GM23248 (cell line): ENCODE data around the gene SETX. TPM values are rescaled to one million over a fixed set of nuclear protein-coding genes. Genes with fewer than 3 reads are reported as not detected.
A peak's percentile ranks its signal among the peaks of the same experiment; 100 is the strongest.

Experiments used
- DNase-seq: peaks from one replicate; pipeline ENCODE4 v3.0.0-alpha.2; 2015
- H2AFZ ChIP-seq: fragments of 200-600 bp; sonication (generic); 2 replicates; pipeline ENCODE4 v1.6.1; 2016; ENCODE audit warnings: antibody characterized with exemption
- H3F3A ChIP-seq: fragments of 200-600 bp; sonication (generic); 2 replicates; pipeline ENCODE4 v1.6.1; 2016; ENCODE audit warnings: mild to moderate bottlenecking, antibody characterized with exemption, mixed run types; ENCODE audit not compliant: insufficient read depth
- H3K27ac ChIP-seq: fragments of 200-600 bp; sonication (generic); 2 replicates; pipeline ENCODE4 v1.5.1; 2016; ENCODE audit warnings: mild to moderate bottlenecking
- H3K27me3 ChIP-seq: fragments of 200-600 bp; sonication (generic); replicated peaks from 2 replicates; pipeline ENCODE4 v1.6.1; 2016; ENCODE audit warnings: mild to moderate bottlenecking; ENCODE audit not compliant: insufficient read depth
- H3K36me3 ChIP-seq: fragments of 200-600 bp; sonication (generic); 2 replicates; pipeline ENCODE4 v1.6.1; 2016; ENCODE audit warnings: low read depth, mild to moderate bottlenecking
- H3K4me1 ChIP-seq: fragments of 200-600 bp; sonication (generic); 2 replicates; pipeline ENCODE4 v1.6.1; 2016; ENCODE audit warnings: mild to moderate bottlenecking; ENCODE audit not compliant: insufficient read depth
- H3K4me2 ChIP-seq: fragments of 200-600 bp; sonication (generic); one replicate; pipeline ENCODE4 v1.6.1; 2016; ENCODE audit warnings: mild to moderate bottlenecking; ENCODE audit not compliant: unreplicated experiment
- H3K4me3 ChIP-seq: fragments of 200-600 bp; sonication (generic); 2 replicates; pipeline ENCODE4 v1.5.1; 2016; ENCODE audit warnings: mild to moderate bottlenecking
- H3K79me2 ChIP-seq: fragments of 200-600 bp; sonication (generic); 2 replicates; pipeline ENCODE4 v1.6.1; 2016; ENCODE audit warnings: mild to moderate bottlenecking; ENCODE audit not compliant: insufficient read depth
- H3K9ac ChIP-seq: fragments of 200-600 bp; sonication (generic); 2 replicates; pipeline ENCODE4 v1.6.1; 2016; ENCODE audit warnings: mild to moderate bottlenecking
- H3K9me2 ChIP-seq: fragments of 200-600 bp; sonication (generic); 2 replicates; pipeline ENCODE4 v1.6.1; 2016; ENCODE audit warnings: mixed run types, mild to moderate bottlenecking, moderate library complexity; ENCODE audit not compliant: insufficient read depth
- H3K9me3 ChIP-seq: fragments of 200-600 bp; sonication (generic); one replicate; pipeline ENCODE4 v1.6.1; 2017; ENCODE audit warnings: low read depth
- H4K20me1 ChIP-seq: fragments of 200-600 bp; sonication (generic); 2 replicates; pipeline ENCODE4 v1.6.0; 2016; ENCODE audit not compliant: insufficient read depth
- EZH2 ChIP-seq: fragments of 200-600 bp; sonication (generic); IDR thresholded peaks from 2 replicates; pipeline ENCODE4 v1.6.1; 2018; ENCODE audit warnings: antibody characterized with exemption, mild to moderate bottlenecking; ENCODE audit not compliant: insufficient read depth, poor library complexity, severe bottlenecking
- EZH2phosphoT487 ChIP-seq: fragments of 200-600 bp; sonication (generic); IDR thresholded peaks from 2 replicates; pipeline ENCODE4 v1.6.1; 2018; ENCODE audit warnings: antibody characterized with exemption, moderate library complexity, mild to moderate bottlenecking, low read depth; ENCODE audit not compliant: insufficient read depth
- WGBS, 2 experiments: methylation state at CpG; one replicate each; pipeline ENCODE4 v1.1.6; 2015 to 2017; ENCODE audit warnings: low lambda C conversion rate in 2 of 2, low coverage in 1 of 2; ENCODE audit errors: missing lambda C conversion rate in 2 of 2; 5-methylcytosine and 5-hydroxymethylcytosine counted together
- in situ Hi-C: fragments of 300-500 bp; cut with MboI; formaldehyde crosslinking; loops from 2 replicates; pipeline ENCODE4 v1.15.0; 2020
- polyA plus RNA-seq: library from polyadenylated mRNA; unstranded; fragments of >200 nt; fragmentation: Nextera tagmentation; extraction: Ambion mirVana; gene quantifications from 2 replicates; pipeline ENCODE4 v1.2.1, GENCODE V29; 2016
- total RNA-seq: library from RNA; depleted of rRNA; stranded (reverse); fragments of >200 nt; shearing (Covaris generic); gene quantifications from 2 replicates; pipeline ENCODE4 v1.2.3, GENCODE V29; 2014

SETX gene
- total and polyA plus RNA-seq, 2 experiments from 2014 or later: 15.6 to 47.3 TPM

DNA sequence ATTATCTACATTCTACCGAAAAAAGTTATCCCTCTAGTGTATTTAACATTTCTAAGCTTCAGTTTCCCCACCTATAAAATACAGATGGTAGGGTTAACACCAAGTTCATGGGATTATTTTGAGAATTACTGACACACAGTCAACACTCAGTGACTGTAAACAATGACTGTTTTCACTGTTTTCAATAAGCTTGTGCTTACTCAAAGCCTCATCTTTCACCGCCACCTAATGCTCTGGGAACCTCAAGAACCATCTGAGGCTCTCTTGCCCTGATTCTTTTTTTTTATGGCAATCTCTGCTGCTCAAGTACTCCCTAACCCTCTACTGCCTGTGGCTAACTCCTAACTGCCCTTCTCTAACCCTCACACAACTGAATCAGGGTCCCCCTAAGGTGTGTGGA is 59.6 kb downstream of the SETX start:
- 96 to 97% methylated on average over 2 of the region's 2 CpGs for WGBS, 2 experiments
- H3K4me2 ChIP-seq: no peak overlapping the region
- H4K20me1 ChIP-seq: peaks cover 15% of the 10 kb centered on the region
- TF ChIP-seq EZH2 (no peak), EZH2phosphoT487 (no peak)
- H2AFZ ChIP-seq: no peak overlapping the region
- no peaks in the 10 kb centered on the region for H3K27me3 ChIP-seq
- H3F3A ChIP-seq: peaks cover under 1% of the 10 kb centered on the region; the same call in 1 of the 2 replicates
- H3K9ac ChIP-seq: no peak overlapping the region
- in situ Hi-C loops: no loop called here
- no peaks in the 10 kb centered on the region for H3K9me2 ChIP-seq
- H3K79me2 ChIP-seq: peaks cover 75% of the 10 kb centered on the region
- H3K36me3 ChIP-seq: peaks cover 65% of the 10 kb centered on the region
- no peak overlapping the region for H3K4me3 ChIP-seq
- H3K4me1 ChIP-seq: no peaks in the 10 kb centered on the region
- no peak overlapping the region for H3K27ac ChIP-seq
- no peaks in the 10 kb centered on the region for H3K9me3 ChIP-seq
- no peak for DNase-seq

DNA sequence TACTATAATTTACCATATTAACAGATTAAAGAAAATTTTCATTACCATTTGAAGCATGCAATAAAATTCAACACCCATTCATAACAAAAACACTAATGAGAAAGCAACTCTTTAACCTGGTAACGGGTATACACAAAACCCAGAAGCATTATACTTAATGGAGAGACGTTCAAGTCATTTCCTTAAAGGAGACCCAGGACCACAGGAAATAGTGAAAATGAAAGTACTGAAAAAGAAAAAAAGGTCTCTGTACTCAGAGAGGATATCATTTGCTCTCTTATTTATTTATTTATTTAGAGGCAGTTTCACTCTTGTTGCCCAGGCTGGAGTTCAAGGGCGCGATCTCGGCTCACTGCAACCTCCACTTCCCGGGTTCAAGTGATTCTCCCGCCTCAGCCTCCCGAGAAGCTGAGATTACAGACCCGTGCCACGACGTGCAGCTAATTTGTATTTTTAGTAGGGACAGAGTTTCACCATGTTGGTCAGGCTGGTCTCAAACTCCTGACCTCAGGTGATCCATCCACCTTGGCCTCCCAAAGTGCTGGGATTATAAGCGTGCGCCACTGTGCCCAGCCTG is 61.6 kb downstream of the SETX start:
- no peak overlapping the region for H3K4me3 ChIP-seq
- WGBS, 2 experiments: 91 to 93% methylated on average over 13 of the region's 13 CpGs
- no peaks in the 10 kb centered on the region for H3K27me3 ChIP-seq
- peaks cover 48% of the 10 kb centered on the region for H3K36me3 ChIP-seq
- H3K9me2 ChIP-seq: no peaks in the 10 kb centered on the region
- H3K4me1 ChIP-seq: peaks cover 13% of the 10 kb centered on the region
- no peak overlapping the region for H3K9ac ChIP-seq
- in situ Hi-C loops: no loop called here
- no peak for DNase-seq
- no peak for TF ChIP-seq EZH2
- TF ChIP-seq EZH2phosphoT487: no peak
- H3K27ac ChIP-seq: no peak overlapping the region
- peaks cover 62% of the 10 kb centered on the region for H3K79me2 ChIP-seq
- peaks cover under 1% of the 10 kb centered on the region; the same call in 1 of the 2 replicates for H4K20me1 ChIP-seq
- H2AFZ ChIP-seq: no peak overlapping the region
- H3F3A ChIP-seq: peaks cover 10% of the 10 kb centered on the region
- no peak overlapping the region for H3K4me2 ChIP-seq
- no peaks in the 10 kb centered on the region for H3K9me3 ChIP-seq

DNA sequence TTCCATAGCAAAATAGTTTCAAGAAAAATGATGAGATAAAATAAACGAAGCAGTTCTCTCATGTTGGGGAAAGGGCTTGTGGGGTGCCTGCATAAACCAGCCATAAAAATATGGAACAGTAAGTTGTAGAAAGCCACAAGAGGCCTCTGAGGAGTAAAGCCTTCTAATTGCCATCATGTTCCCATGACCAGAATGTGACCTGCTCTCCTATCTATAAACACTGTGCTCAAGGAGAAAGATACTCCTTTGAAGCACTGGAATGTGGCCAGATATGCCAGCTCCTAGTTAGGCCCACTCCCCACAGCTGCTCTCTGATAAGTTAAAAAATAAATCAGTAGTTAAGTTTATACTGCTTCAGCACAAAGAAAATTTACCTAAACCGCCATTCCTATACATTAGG is 65.8 kb downstream of the SETX start:
- Histone ChIP-seq H3K36me3 (peaks cover 44% of the 10 kb centered on the region), H3K9ac (no peak overlapping the region), H3K79me2 (peaks cover 39% of the 10 kb centered on the region), H3K27ac (peak overlapping the region; percentile 7; the same call in 1 of the 2 replicates), H4K20me1 (no peaks in the 10 kb centered on the region), H3K4me1 (peaks cover 17% of the 10 kb centered on the region), H2AFZ (no peak overlapping the region), H3K9me2 (no peaks in the 10 kb centered on the region), H3K9me3 (no peaks in the 10 kb centered on the region), H3F3A (peaks cover 14% of the 10 kb centered on the region), H3K4me3 (no peak overlapping the region), H3K4me2 (peak overlapping the region; percentile 35), H3K27me3 (no peaks in the 10 kb centered on the region)
- TF ChIP-seq EZH2phosphoT487 (no peak), EZH2 (no peak)
- in situ Hi-C loops: no loop called here
- 76 to 77% methylated on average over 2 of the region's 2 CpGs for WGBS, 2 experiments
- DNase-seq: no peak

DNA sequence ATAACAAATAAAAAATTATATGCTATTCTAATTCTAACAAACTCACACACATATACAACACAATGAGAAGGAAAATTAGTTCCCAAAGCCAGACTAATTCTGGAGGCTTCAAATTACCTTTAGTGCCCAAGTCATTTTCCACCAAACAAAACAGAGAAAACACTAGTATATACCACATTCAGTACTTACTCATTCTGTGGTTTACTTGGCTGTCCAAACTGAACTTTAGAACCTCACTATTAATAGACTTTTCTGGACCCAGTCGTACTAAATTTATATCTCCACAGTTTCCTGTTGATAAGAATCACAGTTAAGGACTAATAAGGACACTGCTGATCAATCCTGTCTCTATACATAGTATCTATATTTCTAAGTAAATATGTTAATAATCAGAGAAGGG is 66.4 kb downstream of the SETX start:
- H3K27me3 ChIP-seq: no peaks in the 10 kb centered on the region
- peak overlapping the region; percentile 35 for H3K4me2 ChIP-seq
- no peaks in the 10 kb centered on the region for H4K20me1 ChIP-seq
- 0% methylated on average over 1 of the region's 1 CpG for WGBS, 2 experiments
- no peaks in the 10 kb centered on the region for H3K9me3 ChIP-seq
- peaks cover 17% of the 10 kb centered on the region for H3K4me1 ChIP-seq
- H3K36me3 ChIP-seq: peaks cover 48% of the 10 kb centered on the region
- H3K79me2 ChIP-seq: peaks cover 38% of the 10 kb centered on the region
- no peak overlapping the region for H3K4me3 ChIP-seq
- DNase-seq: peak; percentile 67
- H3K9me2 ChIP-seq: no peaks in the 10 kb centered on the region
- H3K27ac ChIP-seq: peak overlapping the region; percentile 7
- in situ Hi-C loops: no loop called here
- TF ChIP-seq EZH2 (no peak), EZH2phosphoT487 (no peak)
- H2AFZ ChIP-seq: no peak overlapping the region
- peaks cover 14% of the 10 kb centered on the region for H3F3A ChIP-seq
- H3K9ac ChIP-seq: no peak overlapping the region
